ENCODE results near the gene SLC16A12.

SLC16A12 gene

GRCh38 chr10:89518108-89518507 lies 17.3 kb downstream of the SLC16A12 start:
- H3K9me2 ChIP-seq (ENCODE audit: low read depth, low read length), result no peaks in the 10 kb centered on the region
- no peaks in the 10 kb centered on the region for H3K79me2 ChIP-seq (ENCODE audit: insufficient read depth, low read length)
- H3K9ac ChIP-seq (ENCODE audit: low read length), result no peak overlapping the region
- no peak overlapping the region for H3K27ac ChIP-seq (ENCODE audit: low read depth, low read length, poor library complexity, severe bottlenecking)
- no peak for TF ChIP-seq CTCF (IDR thresholded peaks at IDR 0.05; ENCODE audit: low read length)
- TF ChIP-seq EZH2 (IDR thresholded peaks at IDR 0.05; ENCODE audit: borderline replicate concordance, low read length), result no peak
- H3K4me1 ChIP-seq (ENCODE audit: insufficient read depth, low read length, severe bottlenecking), result no peaks in the 10 kb centered on the region
- H3F3A ChIP-seq (ENCODE audit: insufficient read depth, low read length), result no peaks in the 10 kb centered on the region
- H3K9me3 ChIP-seq (ENCODE audit: low read length), result no peaks in the 10 kb centered on the region
- no peak overlapping the region for H2AFZ ChIP-seq (ENCODE audit: low read length)
- no peaks in the 10 kb centered on the region for H3K27me3 ChIP-seq (ENCODE audit: insufficient read depth, low read length)
- no peak overlapping the region for H3K4me3 ChIP-seq (ENCODE audit: low read depth, low read length, poor library complexity, severe bottlenecking)
- H4K20me1 ChIP-seq (ENCODE audit: insufficient read depth, low read length), result no peaks in the 10 kb centered on the region
- no peaks in the 10 kb centered on the region for H3K36me3 ChIP-seq (ENCODE audit: insufficient read depth, low read length)
- H3K4me2 ChIP-seq (ENCODE audit: low read length), result no peak overlapping the region

- no peaks in the 10 kb centered on the region for H3K9me3 ChIP-seq (ENCODE audit: low read length)
- no peak overlapping the region for H3K9ac ChIP-seq (ENCODE audit: low read length)
- no peaks in the 10 kb centered on the region for H4K20me1 ChIP-seq (ENCODE audit: insufficient read depth, low read length)
- no peaks in the 10 kb centered on the region for H3F3A ChIP-seq (ENCODE audit: insufficient read depth, low read length)
- no peak overlapping the region for H3K4me3 ChIP-seq (ENCODE audit: low read depth, low read length, poor library complexity, severe bottlenecking)
- H3K27ac ChIP-seq (ENCODE audit: low read depth, low read length, poor library complexity, severe bottlenecking), result no peak overlapping the region
- H3K9me2 ChIP-seq (ENCODE audit: low read depth, low read length), result no peaks in the 10 kb centered on the region
- no peak overlapping the region for H3K4me2 ChIP-seq (ENCODE audit: low read length)
- no peaks in the 10 kb centered on the region for H3K27me3 ChIP-seq (ENCODE audit: insufficient read depth, low read length)
- no peaks in the 10 kb centered on the region for H3K36me3 ChIP-seq (ENCODE audit: insufficient read depth, low read length)
- no peak for TF ChIP-seq EZH2 (IDR thresholded peaks at IDR 0.05; ENCODE audit: borderline replicate concordance, low read length)
- no peak for TF ChIP-seq CTCF (IDR thresholded peaks at IDR 0.05; ENCODE audit: low read length)
- H2AFZ ChIP-seq (ENCODE audit: low read length), result no peak overlapping the region
- no peaks in the 10 kb centered on the region for H3K79me2 ChIP-seq (ENCODE audit: insufficient read depth, low read length)
- no peaks in the 10 kb centered on the region for H3K4me1 ChIP-seq (ENCODE audit: insufficient read depth, low read length, severe bottlenecking)
Observed at GRCh38 chr10:89516149-89516832, 19.1 kb downstream of the SLC16A12 start.

DNA sequence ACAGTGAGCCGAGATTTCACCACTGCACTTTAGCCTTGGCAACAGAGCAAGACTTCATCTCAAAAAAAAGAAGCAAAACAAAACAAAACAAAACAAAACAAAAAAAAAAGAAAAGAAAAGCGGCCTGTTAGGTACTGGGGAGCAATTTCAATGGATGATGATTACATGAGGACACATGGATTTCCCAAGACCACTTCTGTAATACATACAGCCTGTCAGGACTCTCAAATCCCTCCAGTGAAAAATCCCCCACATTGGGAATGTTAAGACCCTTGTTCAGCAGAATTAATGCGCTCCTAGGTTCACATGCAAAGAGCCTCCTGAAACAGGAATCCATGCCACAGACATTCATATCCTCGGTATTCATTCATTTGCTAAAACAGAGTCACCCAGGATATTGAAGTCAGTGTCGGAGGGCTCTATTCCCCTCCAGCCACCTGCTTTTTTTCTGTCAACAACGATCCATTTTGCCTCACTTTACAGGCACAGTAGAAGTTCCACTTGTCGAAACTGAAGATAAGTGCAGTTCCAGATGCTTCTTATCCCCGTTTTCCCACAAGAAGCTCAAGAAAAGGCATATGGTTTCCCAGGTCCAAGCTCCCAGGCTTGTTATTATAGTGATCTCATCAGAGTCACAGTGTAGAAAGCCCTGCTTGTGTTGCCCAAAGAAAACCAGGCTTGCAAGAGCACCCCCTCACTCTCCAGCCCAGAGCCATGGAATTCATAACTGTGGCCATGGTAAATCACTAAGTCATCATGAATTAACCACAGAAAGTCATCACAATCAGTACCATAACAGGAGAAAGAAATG lies 20.2 kb downstream of the SLC16A12 start:
- Histone ChIP-seq H2AFZ (ENCODE audit: low read length) (no peak overlapping the region), H3K4me1 (ENCODE audit: insufficient read depth, low read length, severe bottlenecking) (no peaks in the 10 kb centered on the region), H3K4me3 (ENCODE audit: low read depth, low read length, poor library complexity, severe bottlenecking) (no peak overlapping the region), H3F3A (ENCODE audit: insufficient read depth, low read length) (no peaks in the 10 kb centered on the region), H3K9ac (ENCODE audit: low read length) (no peak overlapping the region), H3K9me2 (ENCODE audit: low read depth, low read length) (no peaks in the 10 kb centered on the region), H3K36me3 (ENCODE audit: insufficient read depth, low read length) (no peaks in the 10 kb centered on the region), H3K27me3 (ENCODE audit: insufficient read depth, low read length) (no peaks in the 10 kb centered on the region), H4K20me1 (ENCODE audit: insufficient read depth, low read length) (no peaks in the 10 kb centered on the region), H3K4me2 (ENCODE audit: low read length) (no peak overlapping the region), H3K27ac (ENCODE audit: low read depth, low read length, poor library complexity, severe bottlenecking) (no peak overlapping the region), H3K9me3 (ENCODE audit: low read length) (no peaks in the 10 kb centered on the region), H3K79me2 (ENCODE audit: insufficient read depth, low read length) (no peaks in the 10 kb centered on the region)
- TF ChIP-seq EZH2 (IDR thresholded peaks at IDR 0.05; ENCODE audit: borderline replicate concordance, low read length), result no peak
- no peak for TF ChIP-seq CTCF (IDR thresholded peaks at IDR 0.05; ENCODE audit: low read length)

All from OCI-LY1 (cell line).